ENCODE measurements around the gene MAS1. TPM values are rescaled to one million over a fixed set of nuclear protein-coding genes. Genes with fewer than 3 reads are reported as not detected.
"Not testable (repeated sequence)": the region's sequence is repeated elsewhere in the genome, so short reads cannot be mapped to it uniquely, and the experiment has no call there.

The MAS1 gene
- not detected in 2 replicates for total RNA-seq

- H3K4me3 Mint-ChIP-seq: no peak within 1 kb of the TSS
- peaks cover 30% of the 10 kb centered on the region for H3K27me3 Mint-ChIP-seq (ENCODE audit: insufficient read depth)
- H3K4me1 Mint-ChIP-seq (ENCODE audit: low read depth): no peaks in the 10 kb centered on the region
- no peak for DNase-seq (ENCODE audit: low spot score)
- intact Hi-C loops (cut with micrococcal nuclease): no loop called here
- H3K27ac Mint-ChIP-seq: no peak within 1 kb of the TSS
- H3K36me3 Mint-ChIP-seq (ENCODE audit: low read depth): no peaks in the 10 kb centered on the region
- no peaks in the 10 kb centered on the region for H3K9me3 Mint-ChIP-seq
Measured at GRCh38 chr6:159890792-159891191, at the start of gene MAS1. TSS of gene MAS1 (plus strand) at chr6:159890988. CDS start at chr6:159906956, 15,968 bp downstream.

- no peak overlapping the region for H3K4me3 Mint-ChIP-seq
- H3K4me1 Mint-ChIP-seq (ENCODE audit: low read depth): no peaks in the 10 kb centered on the region
- intact Hi-C loops (cut with micrococcal nuclease): no loop called here
- H3K27me3 Mint-ChIP-seq (ENCODE audit: insufficient read depth): peaks cover 7% of the 10 kb centered on the region
- no peaks in the 10 kb centered on the region for H3K36me3 Mint-ChIP-seq (ENCODE audit: low read depth)
- DNase-seq (ENCODE audit: low spot score): no peak
- no peak overlapping the region for H3K27ac Mint-ChIP-seq
- no peaks in the 10 kb centered on the region for H3K9me3 Mint-ChIP-seq
Measured at GRCh38 chr6:159842035-159842434, 48.8 kb upstream of the MAS1 start.

GRCh38 chr6:159844737-159845645 lies 45.8 kb upstream of the MAS1 start:
- DNase-seq (ENCODE audit: low spot score): no peak
- Mint-ChIP-seq H3K27me3 (ENCODE audit: insufficient read depth) (peaks cover 2% of the 10 kb centered on the region), H3K9me3 (peaks cover 8% of the 10 kb centered on the region), H3K4me3 (no peak overlapping the region), H3K4me1 (ENCODE audit: low read depth) (no peaks in the 10 kb centered on the region), H3K27ac (no peak overlapping the region), H3K36me3 (ENCODE audit: low read depth) (no peaks in the 10 kb centered on the region)
- intact Hi-C loops (cut with micrococcal nuclease): no loop called here

- H3K36me3 Mint-ChIP-seq (ENCODE audit: low read depth); intact Hi-C loops (cut with micrococcal nuclease); H3K4me3 Mint-ChIP-seq; H3K27ac Mint-ChIP-seq; H3K4me1 Mint-ChIP-seq (ENCODE audit: low read depth); H3K27me3 Mint-ChIP-seq (ENCODE audit: insufficient read depth); H3K9me3 Mint-ChIP-seq; DNase-seq (ENCODE audit: low spot score): not testable (repeated sequence)
Measured at GRCh38 chr6:159848552-159848951, 42.2 kb upstream of the MAS1 start.

- H3K9me3 Mint-ChIP-seq; H3K4me3 Mint-ChIP-seq; H3K4me1 Mint-ChIP-seq (ENCODE audit: low read depth); DNase-seq (ENCODE audit: low spot score); H3K36me3 Mint-ChIP-seq (ENCODE audit: low read depth); H3K27me3 Mint-ChIP-seq (ENCODE audit: insufficient read depth); intact Hi-C loops (cut with micrococcal nuclease); H3K27ac Mint-ChIP-seq: not testable (repeated sequence)
Measured at GRCh38 chr6:159849851-159850250, 40.9 kb upstream of the MAS1 start.

- Mint-ChIP-seq H3K4me3 (no peak overlapping the region), H3K27ac (no peak overlapping the region), H3K27me3 (ENCODE audit: insufficient read depth) (peaks cover 24% of the 10 kb centered on the region), H3K4me1 (ENCODE audit: low read depth) (no peaks in the 10 kb centered on the region), H3K9me3 (peaks cover 20% of the 10 kb centered on the region), H3K36me3 (ENCODE audit: low read depth) (no peaks in the 10 kb centered on the region)
- no peak for DNase-seq (ENCODE audit: low spot score)
- intact Hi-C loops (cut with micrococcal nuclease): no loop called here
Measured at GRCh38 chr6:159852877-159853276, 37.9 kb upstream of the MAS1 start.

- H3K27ac Mint-ChIP-seq: no peak overlapping the region
- H3K4me1 Mint-ChIP-seq (ENCODE audit: low read depth): no peaks in the 10 kb centered on the region
- H3K4me3 Mint-ChIP-seq: no peak overlapping the region
- DNase-seq (ENCODE audit: low spot score): no peak
- no peaks in the 10 kb centered on the region for H3K36me3 Mint-ChIP-seq (ENCODE audit: low read depth)
- H3K9me3 Mint-ChIP-seq: peaks cover 15% of the 10 kb centered on the region
- peaks cover 27% of the 10 kb centered on the region for H3K27me3 Mint-ChIP-seq (ENCODE audit: insufficient read depth)
- intact Hi-C loops (cut with micrococcal nuclease): no loop called here
Measured at GRCh38 chr6:159853754-159854153, 37.0 kb upstream of the MAS1 start.

GRCh38 chr6:159854959-159855358 lies 35.8 kb upstream of the MAS1 start:
- H3K4me1 Mint-ChIP-seq (ENCODE audit: low read depth): no peaks in the 10 kb centered on the region
- peaks cover 30% of the 10 kb centered on the region for H3K27me3 Mint-ChIP-seq (ENCODE audit: insufficient read depth)
- H3K9me3 Mint-ChIP-seq: peaks cover 15% of the 10 kb centered on the region
- no peak overlapping the region for H3K4me3 Mint-ChIP-seq
- no peak for DNase-seq (ENCODE audit: low spot score)
- no peaks in the 10 kb centered on the region for H3K36me3 Mint-ChIP-seq (ENCODE audit: low read depth)
- intact Hi-C loops (cut with micrococcal nuclease): no loop called here
- no peak overlapping the region for H3K27ac Mint-ChIP-seq

- Mint-ChIP-seq H3K27me3 (ENCODE audit: insufficient read depth) (peaks cover 27% of the 10 kb centered on the region), H3K4me1 (ENCODE audit: low read depth) (peaks cover 12% of the 10 kb centered on the region), H3K9me3 (peaks cover 15% of the 10 kb centered on the region), H3K27ac (no peak overlapping the region), H3K36me3 (ENCODE audit: low read depth) (no peaks in the 10 kb centered on the region), H3K4me3 (no peak overlapping the region)
- DNase-seq (ENCODE audit: low spot score): no peak
- intact Hi-C loops (cut with micrococcal nuclease): no loop called here
Measured at GRCh38 chr6:159858259-159858658, 32.5 kb upstream of the MAS1 start.

- Mint-ChIP-seq H3K9me3 (peaks cover 15% of the 10 kb centered on the region), H3K4me3 (no peak overlapping the region), H3K27me3 (ENCODE audit: insufficient read depth) (peaks cover 25% of the 10 kb centered on the region), H3K36me3 (ENCODE audit: low read depth) (no peaks in the 10 kb centered on the region), H3K27ac (no peak overlapping the region), H3K4me1 (ENCODE audit: low read depth) (peaks cover 13% of the 10 kb centered on the region)
- intact Hi-C loops (cut with micrococcal nuclease): loop anchor here (5.0 to 10.0 kb wide), 2 partner anchors 154 to 242 kb away; no protein-coding TSS in a partner anchor
- DNase-seq (ENCODE audit: low spot score): no peak
Measured at GRCh38 chr6:159860482-159860881, 30.3 kb upstream of the MAS1 start.

- no peak overlapping the region for H3K27ac Mint-ChIP-seq
- H3K9me3 Mint-ChIP-seq: peaks cover 8% of the 10 kb centered on the region
- H3K4me1 Mint-ChIP-seq (ENCODE audit: low read depth): peaks cover 13% of the 10 kb centered on the region
- no peak overlapping the region for H3K4me3 Mint-ChIP-seq
- DNase-seq (ENCODE audit: low spot score): no peak
- intact Hi-C loops (cut with micrococcal nuclease): loop anchor here (5.0 to 10.0 kb wide), 2 partner anchors 153 to 240 kb away; no protein-coding TSS in a partner anchor
- H3K36me3 Mint-ChIP-seq (ENCODE audit: low read depth): no peaks in the 10 kb centered on the region
- peaks cover 13% of the 10 kb centered on the region for H3K27me3 Mint-ChIP-seq (ENCODE audit: insufficient read depth)
Measured at GRCh38 chr6:159862103-159862502, 28.7 kb upstream of the MAS1 start.

GRCh38 chr6:159863341-159863740 lies 27.4 kb upstream of the MAS1 start:
- H3K27ac Mint-ChIP-seq; H3K9me3 Mint-ChIP-seq; H3K4me3 Mint-ChIP-seq; H3K27me3 Mint-ChIP-seq (ENCODE audit: insufficient read depth); H3K36me3 Mint-ChIP-seq (ENCODE audit: low read depth): not testable (repeated sequence)
- H3K4me1 Mint-ChIP-seq (ENCODE audit: low read depth): peaks cover 13% of the 10 kb centered on the region
- peak; percentile 3 for DNase-seq (ENCODE audit: low spot score)
- intact Hi-C loops (cut with micrococcal nuclease): loop anchor here (1.0 to 10.0 kb wide), 5 partner anchors 78 to 671 kb away; no protein-coding TSS in a partner anchor

- intact Hi-C loops (cut with micrococcal nuclease): loop anchor here (10.0 kb wide), 1 partner anchor 149 kb away; no protein-coding TSS in a partner anchor
- DNase-seq (ENCODE audit: low spot score): no peak
- Mint-ChIP-seq H3K9me3 (no peaks in the 10 kb centered on the region), H3K4me3 (no peak overlapping the region), H3K4me1 (ENCODE audit: low read depth) (peaks cover 13% of the 10 kb centered on the region), H3K27ac (no peak overlapping the region), H3K36me3 (ENCODE audit: low read depth) (no peaks in the 10 kb centered on the region), H3K27me3 (ENCODE audit: insufficient read depth) (peaks cover 2% of the 10 kb centered on the region)
Measured at GRCh38 chr6:159865226-159865920, 25.4 kb upstream of the MAS1 start.

Data from activated T-helper 1 cell treated with anti-CD3 and anti-CD28 coated beads, Interleukin-12 subunit alpha, Interleukin-12 subunit beta, Interleukin-2, Interleukin-4 antibody, amounts not matched to agents 30 ng/mL and 10 ng/mL and 1 ng/mL, durations not matched to agents 14 hours and 24 hours and 36 hours (primary cell).